Natural killer cell (primary cell): ENCODE data around the gene GPBAR1. TPM values are rescaled to one million over a fixed set of nuclear protein-coding genes. Genes with fewer than 3 reads are reported as not detected.

Experiments used
- ATAC-seq, 3 donors: fragments of 150-1000 bp in 2 of 3; fragments of 200-7000 bp in 1 of 3; cut with Tn5 transposase; 1 replicate in 1 of 3; 2 replicates in 2 of 3; pipeline ENCODE4 v1.10.0; 2021; ENCODE audit warnings: mild to moderate bottlenecking in 2 of 3, moderate library complexity in 2 of 3
- DNase-seq, 2 donors: peaks; one replicate each; pipeline versions ENCODE4 v3.0.0 to v3.0.0-alpha.2; 2013 to 2021; ENCODE audit warnings: mixed read lengths in 1 of 2
- H3K27ac ChIP-seq: one replicate; pipeline ENCODE4 v1.5.1; 2013; ENCODE audit warnings: mild to moderate bottlenecking, low read length
- H3K27me3 ChIP-seq: one replicate; pipeline ENCODE4 v1.6.1; 2013; ENCODE audit warnings: low read length; ENCODE audit not compliant: control insufficient read depth, insufficient read depth
- H3K36me3 ChIP-seq: one replicate; pipeline ENCODE4 v1.6.1; 2013; ENCODE audit warnings: low read length; ENCODE audit not compliant: control insufficient read depth, insufficient read depth
- H3K4me1 ChIP-seq: one replicate; pipeline ENCODE4 v1.6.1; 2013; ENCODE audit warnings: low read length; ENCODE audit not compliant: control insufficient read depth, insufficient read depth
- H3K4me3 ChIP-seq: one replicate; pipeline ENCODE4 v1.5.1; 2013; ENCODE audit warnings: low read length
- H3K9me3 ChIP-seq: one replicate; pipeline ENCODE4 v1.6.1; 2013; ENCODE audit warnings: low read length; ENCODE audit not compliant: control insufficient read depth, insufficient read depth
- H3K27ac Mint-ChIP-seq, 2 donors: one replicate each; pipeline ENCODE4 v1.8.0; 2022; ENCODE audit warnings: mild to moderate bottlenecking in 2 of 2, mixed read lengths in 2 of 2, moderate library complexity in 1 of 2
- H3K27me3 Mint-ChIP-seq, 2 donors: one replicate each; pipeline ENCODE4 v1.8.0; 2022; ENCODE audit warnings: low read depth in 2 of 2, mixed read lengths in 2 of 2
- H3K36me3 Mint-ChIP-seq: one replicate; pipeline ENCODE4 v1.8.0; 2022; ENCODE audit warnings: mixed read lengths
- H3K4me1 Mint-ChIP-seq, 2 donors: one replicate each; pipeline ENCODE4 v1.8.0; 2022; ENCODE audit warnings: mixed read lengths in 2 of 2
- H3K4me3 Mint-ChIP-seq: one replicate; pipeline ENCODE4 v1.8.0; 2022; ENCODE audit warnings: mild to moderate bottlenecking, moderate library complexity, mixed read lengths
- H3K9me3 Mint-ChIP-seq, 2 donors: one replicate each; pipeline ENCODE4 v1.8.0; 2022; ENCODE audit warnings: mixed read lengths in 2 of 2
- CTCF ChIP-seq: fragments of 200-600 bp; IDR thresholded peaks from one replicate; pipeline ENCODE4 v1.8.0; 2022; ENCODE audit warnings: antibody characterized with exemption
- WGBS: methylation state at CpG from one replicate; pipeline ENCODE4 v1.1.7; 2013; ENCODE audit warnings: missing lambda C conversion rate; ENCODE audit not compliant: insufficient coverage; 5-methylcytosine and 5-hydroxymethylcytosine counted together
- intact Hi-C: fragments of 100-400 bp; cut with micrococcal nuclease; formaldehyde crosslinking; loops from one replicate; pipeline ENCODE4 v1.14.2; 2022
- total RNA-seq, 4 donors: library from RNA; stranded (reverse); fragments of 120-200 nt in 1 of 4; gene quantifications; one replicate each; pipeline versions ENCODE4 v1.2.3 to v1.2.4, GENCODE V29; 2013 to 2022

The GPBAR1 gene
- total RNA-seq, 3 donors from 2014 or later (not counting 1 experiment from before 2014, with no cell fraction given): 1.4 to 3.3 (median 2.6) TPM

- peaks cover 42% of the 10 kb centered on the region for H3K36me3 ChIP-seq
- ATAC-seq (peak; percentile 89 to 98 (median 89)), DNase-seq (peak; percentile 100)
- peak within 1 kb of the TSS; percentile 73 for H3K27ac ChIP-seq
- WGBS: under 1% methylated on average over 63 of the region's 64 CpGs
- intact Hi-C loops: loop anchor here (1.0 to 10.0 kb wide), 7 partner anchors 16 to 585 kb away; partner anchors contain the start of genes CNOT9, CTDSP1, TMBIM1 and TTLL4
- Mint-ChIP-seq H3K27ac (peak within 1 kb of the TSS; percentile 84 to 88), H3K4me3 (peak within 1 kb of the TSS; percentile 96), H3K27me3 (no peaks in the 10 kb centered on the region), H3K36me3 (no peaks in the 10 kb centered on the region), H3K4me1 (peaks cover 31 to 56% of the 10 kb centered on the region in 2 donors), H3K9me3 (no peaks in the 10 kb centered on the region)
- H3K4me1 ChIP-seq: peaks cover 34% of the 10 kb centered on the region
- peak within 1 kb of the TSS; percentile 82 for H3K4me3 ChIP-seq
- H3K9me3 ChIP-seq: no peaks in the 10 kb centered on the region
- TF ChIP-seq CTCF: no peak
- no peaks in the 10 kb centered on the region for H3K27me3 ChIP-seq
These were observed 9.3 kb downstream of the GPBAR1 start, which contains the start of the genes AAMP and PNKD for GRCh38 chr2:218269900-218270720. Gene AAMP (minus strand): TSS chr2:218270137. CDS start chr2:218270086, 51 bp downstream. Gene PNKD (plus strand): TSS chr2:218270519. CDS start chr2:218270536, 17 bp downstream.

GRCh38 chr2:218270721-218271486 is 10.1 kb downstream of the GPBAR1 start:
- H3K36me3 ChIP-seq: peaks cover 42% of the 10 kb centered on the region
- peak in 1 of 2 donors; percentile 24 for DNase-seq
- ATAC-seq: no peak
- peak overlapping the region; percentile 96 for H3K4me3 Mint-ChIP-seq
- H3K27me3 ChIP-seq: no peaks in the 10 kb centered on the region
- no peaks in the 10 kb centered on the region for H3K9me3 ChIP-seq
- H3K36me3 Mint-ChIP-seq: no peaks in the 10 kb centered on the region
- TF ChIP-seq CTCF: no peak
- peak overlapping the region; percentile 61 for H3K4me3 ChIP-seq
- H3K27me3 Mint-ChIP-seq: no peaks in the 10 kb centered on the region
- 9% methylated on average over 23 of the region's 23 CpGs for WGBS
- H3K4me1 ChIP-seq: peaks cover 34% of the 10 kb centered on the region
- peak overlapping the region; percentile 84 to 88 for H3K27ac Mint-ChIP-seq
- no peaks in the 10 kb centered on the region for H3K9me3 Mint-ChIP-seq
- peaks cover 31 to 56% of the 10 kb centered on the region in 2 donors for H3K4me1 Mint-ChIP-seq
- intact Hi-C loops: loop anchor here (1.0 to 10.0 kb wide), 7 partner anchors 15 to 584 kb away; partner anchors contain the start of genes CNOT9, CTDSP1, TMBIM1 and TTLL4
- peak overlapping the region; percentile 11 for H3K27ac ChIP-seq

GRCh38 chr2:218271487-218271797 is 10.6 kb downstream of the GPBAR1 start:
- TF ChIP-seq CTCF: no peak
- H3K9me3 ChIP-seq: no peaks in the 10 kb centered on the region
- Mint-ChIP-seq H3K4me1 (peaks cover 31 to 56% of the 10 kb centered on the region in 2 donors), H3K9me3 (no peaks in the 10 kb centered on the region), H3K27me3 (no peaks in the 10 kb centered on the region), H3K36me3 (no peaks in the 10 kb centered on the region), H3K4me3 (peak overlapping the region; percentile 96), H3K27ac (peak overlapping the region; percentile 84 to 88)
- H3K27me3 ChIP-seq: no peaks in the 10 kb centered on the region
- DNase-seq (no peak), ATAC-seq (no peak)
- intact Hi-C loops: loop anchor here (10.0 kb wide), 1 partner anchor 583 kb away; the partner anchor contains the start of gene WNT6
- H3K4me1 ChIP-seq: peaks cover 34% of the 10 kb centered on the region
- H3K4me3 ChIP-seq: no peak overlapping the region
- H3K36me3 ChIP-seq: peaks cover 43% of the 10 kb centered on the region
- WGBS: 80% methylated on average over 4 of the region's 4 CpGs
- no peak overlapping the region for H3K27ac ChIP-seq
